GM19455 (cell line): Measurements from ENCODE around the gene EEFSEC.

ENCODE experiments used
- ATAC-seq: cut with Tn5 transposase; IDR thresholded peaks from one replicate; pipeline ENCODE4 v1.9.1; 2021; ENCODE audit not compliant: unreplicated experiment

Gene EEFSEC

GRCh38 chr3:128182656-128183055, 29.4 kb downstream of the EEFSEC start:
- ATAC-seq: no peak

- ATAC-seq: no peak
Measured at GRCh38 chr3:128185630-128186447, 32.6 kb downstream of the EEFSEC start.

- no peak for ATAC-seq
Measured at GRCh38 chr3:128187495-128187894, 34.2 kb downstream of the EEFSEC start.

- ATAC-seq: no peak
Measured at GRCh38 chr3:128188326-128188725, 35.0 kb downstream of the EEFSEC start.

GRCh38 chr3:128188956-128189355, 35.7 kb downstream of the EEFSEC start:
- no peak for ATAC-seq

- no peak for ATAC-seq
Measured at GRCh38 chr3:128190501-128190900, 37.2 kb downstream of the EEFSEC start.

- ATAC-seq: no peak
Measured at GRCh38 chr3:128192131-128192530, 38.9 kb downstream of the EEFSEC start.

- ATAC-seq: no peak
Measured at GRCh38 chr3:128193168-128193567, 39.9 kb downstream of the EEFSEC start.

GRCh38 chr3:128194843-128195242, 41.6 kb downstream of the EEFSEC start:
- no peak for ATAC-seq

- no peak for ATAC-seq
Measured at GRCh38 chr3:128195369-128195768, 42.1 kb downstream of the EEFSEC start.

- no peak for ATAC-seq
Measured at GRCh38 chr3:128195802-128196201, 42.5 kb downstream of the EEFSEC start.

- no peak for ATAC-seq
Measured at GRCh38 chr3:128196647-128197046, 43.4 kb downstream of the EEFSEC start.

GRCh38 chr3:128197855-128198254, 44.6 kb downstream of the EEFSEC start:
- ATAC-seq: no peak

GRCh38 chr3:128198313-128198712, 45.0 kb downstream of the EEFSEC start:
- no peak for ATAC-seq

- no peak for ATAC-seq
Measured at GRCh38 chr3:128199110-128199509, 45.8 kb downstream of the EEFSEC start.

- ATAC-seq: no peak
Measured at GRCh38 chr3:128201158-128201755, 48.0 kb downstream of the EEFSEC start.

- no peak for ATAC-seq
Measured at GRCh38 chr3:128203169-128203568, 49.9 kb downstream of the EEFSEC start.

GRCh38 chr3:128205558-128206145, 52.4 kb downstream of the EEFSEC start:
- ATAC-seq: no peak

GRCh38 chr3:128207951-128208350, 54.7 kb downstream of the EEFSEC start:
- no peak for ATAC-seq

GRCh38 chr3:128210711-128211110, 57.4 kb downstream of the EEFSEC start:
- no peak for ATAC-seq

- ATAC-seq: no peak
Measured at GRCh38 chr3:128214056-128214455, 60.8 kb downstream of the EEFSEC start.

- ATAC-seq: no peak
Measured at GRCh38 chr3:128215290-128215689, 62.0 kb downstream of the EEFSEC start.
